HG03558 (cell line): ENCODE results near the gene ELAVL1.
"Not testable (repeated sequence)": the region's sequence is repeated elsewhere in the genome, so short reads cannot be mapped to it uniquely, and the experiment has no call there.

Experiments
- ATAC-seq: cut with Tn5 transposase; IDR thresholded peaks from one replicate; pipeline ENCODE4 v1.9.1; 2021; ENCODE audit warnings: moderate number of reproducible peaks; ENCODE audit not compliant: unreplicated experiment; ENCODE audit errors: extremely low read depth

Gene ELAVL1

GRCh38 chr19:8005534-8006256 is at the start of gene ELAVL1:
TSS of gene ELAVL1 (minus strand) at chr19:8005641. CDS start at chr19:7991815, 13,826 bp downstream.
- ATAC-seq = no peak

GRCh38 chr19:8054169-8054568 is 48.7 kb upstream of the ELAVL1 start:
- ATAC-seq = no peak

- ATAC-seq = no peak
These were observed 47.0 kb upstream of the ELAVL1 start, which contains the start of gene CCL25 for GRCh38 chr19:8052464-8052859. TSS of gene CCL25 (plus strand) at chr19:8052760. CDS start at chr19:8053050, 290 bp downstream.

- ATAC-seq = no peak
These were observed 45.0 kb upstream of the ELAVL1 start for GRCh38 chr19:8050274-8051096.

- no peak for ATAC-seq
These were observed 41.2 kb upstream of the ELAVL1 start for GRCh38 chr19:8046569-8047165.

- no peak for ATAC-seq
These were observed 40.6 kb upstream of the ELAVL1 start for GRCh38 chr19:8045872-8046568.

DNA sequence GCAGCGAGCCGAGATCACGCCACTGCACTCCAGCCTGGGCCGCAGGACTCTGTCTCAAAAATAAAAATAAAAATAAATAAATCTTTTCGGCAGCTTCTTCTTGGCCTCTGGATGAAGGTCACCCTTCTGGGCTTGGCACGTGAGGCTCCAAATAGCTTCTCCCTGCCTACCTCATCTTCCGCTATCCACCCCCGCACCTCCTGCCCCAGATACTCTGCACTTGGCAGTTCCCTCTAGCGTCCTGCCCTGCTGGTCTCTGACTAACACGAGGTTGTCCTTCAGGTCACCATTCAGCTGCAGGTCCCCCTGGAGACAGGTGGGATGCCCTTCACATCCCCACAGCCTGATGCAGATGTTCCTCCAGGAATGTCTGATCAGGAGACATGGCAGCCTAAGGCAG is 38.6 kb upstream of the ELAVL1 start:
- ATAC-seq = no peak

- ATAC-seq = no peak
These were observed 37.5 kb upstream of the ELAVL1 start for GRCh38 chr19:8042900-8043299.

- ATAC-seq = no peak
These were observed 36.1 kb upstream of the ELAVL1 start for GRCh38 chr19:8041531-8041931.

GRCh38 chr19:8039231-8039630 is 33.8 kb upstream of the ELAVL1 start:
- ATAC-seq = no peak

DNA sequence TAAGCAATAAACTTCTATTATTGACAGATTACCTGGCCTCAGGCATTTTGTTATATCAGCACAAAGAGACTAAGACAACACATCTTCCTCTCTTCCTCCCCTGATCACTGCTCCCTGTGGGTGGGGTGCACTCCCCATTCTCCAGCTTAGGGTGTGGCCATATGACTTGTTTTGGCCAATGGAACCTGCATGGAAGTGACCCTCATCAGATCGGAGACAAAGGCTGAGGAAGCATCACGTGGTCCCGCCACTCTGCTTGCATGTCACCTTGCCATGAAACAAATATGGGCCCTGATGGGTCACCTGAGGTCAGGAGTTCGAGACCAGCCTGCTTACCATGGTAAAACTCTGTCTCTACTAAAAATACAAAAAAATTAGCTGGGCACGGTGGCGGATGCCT is 33.4 kb upstream of the ELAVL1 start:
- ATAC-seq = no peak

DNA sequence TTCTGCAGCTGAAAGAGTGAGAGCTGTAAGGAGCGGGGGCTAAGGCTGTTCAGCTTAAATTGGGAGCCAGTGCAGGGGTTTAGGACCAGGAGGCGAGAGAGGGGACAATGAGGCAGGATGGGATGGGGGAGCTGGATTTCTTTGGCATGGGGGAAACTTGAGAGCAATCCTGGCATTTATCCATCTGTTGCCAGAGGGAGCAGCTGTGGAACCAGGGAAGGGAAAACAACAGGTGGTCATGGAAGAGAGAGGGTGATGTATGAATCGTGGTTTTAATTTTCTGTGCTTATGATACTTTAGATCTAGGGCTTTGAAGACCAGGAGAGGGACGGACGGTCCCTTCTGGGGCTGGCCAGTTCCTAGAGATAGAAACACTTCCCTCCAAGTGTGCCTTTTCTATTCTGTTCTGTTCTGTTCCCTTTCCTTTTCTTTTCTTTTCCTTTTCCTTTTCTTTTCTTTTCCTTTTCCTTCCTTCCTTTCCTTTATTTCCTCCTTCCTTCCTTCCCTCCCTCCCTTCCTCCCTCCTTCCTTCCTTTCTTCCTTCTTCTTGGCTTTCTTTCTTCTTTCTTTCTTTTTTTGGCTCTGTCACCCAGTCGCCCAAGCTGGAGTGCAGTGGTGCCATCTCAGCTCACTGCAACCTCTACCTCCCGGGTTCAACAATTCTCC is 31.1 kb upstream of the ELAVL1 start:
- no peak for ATAC-seq

DNA sequence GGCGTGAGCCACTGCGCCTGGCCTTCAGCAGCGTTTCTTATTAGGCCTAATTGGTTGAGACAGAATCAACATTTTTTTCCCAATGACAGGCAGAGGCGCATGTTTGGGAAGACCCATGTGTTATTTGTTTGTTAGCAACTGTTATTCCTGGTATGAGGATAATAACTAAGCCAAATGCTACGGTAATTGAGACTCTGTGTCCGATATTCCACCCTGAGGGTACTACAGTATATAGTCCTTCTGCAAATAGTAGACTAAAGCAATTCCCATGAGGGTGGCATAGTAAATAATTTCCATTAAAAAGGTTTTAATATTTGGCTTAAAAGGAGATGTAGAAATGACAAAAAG is 28.7 kb upstream of the ELAVL1 start:
- ATAC-seq = no peak

DNA sequence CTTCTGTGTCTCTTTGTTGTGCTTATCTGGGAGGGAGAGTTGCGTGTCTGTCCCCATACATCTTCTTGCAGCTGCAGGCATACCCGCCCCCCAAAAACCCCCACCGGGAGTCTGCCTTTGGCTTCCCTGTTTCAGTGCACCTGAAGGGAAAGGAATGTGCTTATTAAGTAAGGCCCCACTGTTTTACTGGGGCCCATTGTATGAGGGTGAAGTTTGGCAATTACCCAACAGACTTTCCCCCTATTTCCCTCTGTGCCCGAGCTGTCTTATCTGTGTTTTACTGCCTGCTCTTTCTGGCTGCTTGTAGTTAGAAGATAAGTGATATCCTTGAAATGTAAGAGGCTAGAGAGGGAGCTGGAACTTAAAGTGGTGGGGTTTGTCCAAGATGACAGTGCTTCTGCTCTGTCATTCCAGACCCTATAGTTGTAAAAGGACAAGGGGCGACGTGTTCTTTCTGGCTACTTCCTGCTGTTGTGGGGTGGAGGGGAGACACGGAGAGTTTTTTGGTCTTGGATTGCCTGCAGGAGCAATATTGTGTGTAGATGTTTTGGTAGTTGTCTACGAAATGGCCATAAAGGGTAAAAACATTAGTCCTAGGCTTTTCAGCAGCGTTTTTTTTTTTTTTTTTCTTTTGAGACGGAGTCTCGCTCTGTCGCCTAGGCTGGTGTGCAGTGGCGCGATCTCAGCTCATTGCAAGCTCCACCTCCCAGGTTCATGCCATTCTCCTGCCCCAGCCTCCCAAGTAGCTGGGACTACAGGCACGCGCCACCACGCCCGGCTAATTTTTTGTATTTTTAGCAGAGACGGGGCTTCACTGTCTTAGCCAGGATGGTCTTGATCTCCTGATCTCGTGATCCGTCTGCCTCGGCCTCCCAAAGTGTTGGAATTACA is 28.1 kb upstream of the ELAVL1 start:
- ATAC-seq = not testable (repeated sequence)

DNA sequence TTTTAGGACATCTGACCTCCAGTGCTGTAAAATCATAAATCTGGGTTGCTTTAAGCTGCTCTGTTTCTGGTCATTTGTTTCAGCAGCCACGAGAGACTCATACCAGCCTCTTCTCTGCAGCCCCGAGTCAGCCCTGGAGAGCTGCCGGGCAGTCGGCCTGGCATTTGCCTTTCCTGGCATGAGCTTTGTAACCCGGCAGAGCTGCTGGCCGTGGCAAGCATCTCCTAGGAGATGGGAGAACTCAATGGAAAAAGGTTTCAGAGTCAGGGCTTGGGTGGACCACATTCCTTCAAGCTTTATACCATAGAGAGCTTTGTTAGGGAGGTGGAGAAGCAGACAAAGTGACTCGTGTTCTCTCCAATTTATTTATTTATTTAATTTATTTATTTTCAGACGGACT is 25.5 kb upstream of the ELAVL1 start:
- ATAC-seq = no peak

DNA sequence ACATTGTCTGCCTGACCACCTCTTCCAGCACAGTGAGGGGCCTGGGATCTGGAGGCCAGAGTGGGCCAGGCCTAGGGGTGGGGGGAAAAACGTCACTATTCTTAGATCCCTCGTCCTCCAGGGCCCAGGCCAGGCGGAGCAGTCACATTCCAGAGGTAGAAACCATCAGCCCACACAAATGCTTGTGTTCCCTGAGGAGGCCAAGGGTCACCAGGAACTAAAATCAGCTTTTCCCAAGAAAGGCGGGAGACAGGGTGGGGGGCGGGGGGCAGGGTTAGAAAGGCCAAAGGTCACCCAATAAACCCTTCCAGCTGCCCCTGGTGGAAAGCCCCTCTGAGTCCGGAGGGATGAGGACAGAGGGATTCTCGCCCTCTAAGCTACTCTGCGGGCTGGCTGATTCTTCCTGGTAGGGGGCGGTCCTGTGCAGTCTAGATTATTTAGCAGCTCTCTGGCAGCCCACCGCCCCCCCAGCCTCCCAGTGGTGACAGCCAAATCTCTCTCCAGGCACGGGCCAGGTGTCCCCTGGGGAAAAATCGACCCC is 23.6 kb upstream of the ELAVL1 start:
- ATAC-seq = no peak

GRCh38 chr19:8025316-8025715 is 19.9 kb upstream of the ELAVL1 start:
- no peak for ATAC-seq

- not testable (repeated sequence) for ATAC-seq
These were observed 18.8 kb upstream of the ELAVL1 start for GRCh38 chr19:8024256-8024655.

GRCh38 chr19:8023371-8023770 is 17.9 kb upstream of the ELAVL1 start:
- ATAC-seq = no peak
